GM23248 (cell line): ENCODE measurements around the gene PIEZO1.

Experiments used
- EZH2 ChIP-seq: fragments of 200-600 bp; sonication (generic); IDR thresholded peaks from 2 replicates; pipeline ENCODE4 v1.6.1; 2018; ENCODE audit warnings: antibody characterized with exemption, mild to moderate bottlenecking; ENCODE audit not compliant: insufficient read depth, poor library complexity, severe bottlenecking
- EZH2phosphoT487 ChIP-seq: fragments of 200-600 bp; sonication (generic); IDR thresholded peaks from 2 replicates; pipeline ENCODE4 v1.6.1; 2018; ENCODE audit warnings: antibody characterized with exemption, moderate library complexity, mild to moderate bottlenecking, low read depth; ENCODE audit not compliant: insufficient read depth

DNA sequence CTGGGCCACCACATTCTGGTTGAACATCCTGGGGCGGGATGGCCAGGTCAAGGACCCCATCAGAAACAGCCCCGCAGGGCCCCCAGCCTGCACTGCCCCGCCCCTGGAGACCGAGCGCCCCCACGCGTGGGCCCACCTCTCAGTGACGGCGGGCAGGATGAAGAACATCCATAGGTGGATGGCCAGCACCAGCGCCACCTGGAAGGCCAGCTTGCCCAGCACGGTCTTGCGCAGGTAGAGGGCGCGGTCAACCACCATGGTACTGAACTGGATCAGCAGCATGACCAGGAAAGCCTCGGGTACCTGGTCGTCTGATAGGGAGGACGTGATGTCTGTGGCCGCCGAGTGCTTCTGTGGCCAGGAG lies 65.1 kb downstream of the PIEZO1 start:
- TF ChIP-seq EZH2phosphoT487 (no peak), EZH2 (no peak)
